Heart left ventricle (tissue), 13 donors: Measurements from ENCODE around the gene IGFBP3.

Experiments
- CTCF ChIP-seq, 12 donors: fragments of 200-600 bp; sonication (generic) in 4 of 12; IDR thresholded peaks; one replicate each; pipeline versions ENCODE4 v1.5.0 to v1.8.0; 2018 to 2022; ENCODE audit warnings: antibody characterized with exemption in 12 of 12, mild to moderate bottlenecking in 5 of 12
- POLR2A ChIP-seq, 2 donors: fragments of 450-650 bp; IDR thresholded peaks; one replicate each; pipeline ENCODE4 v1.6.1; 2017; ENCODE audit warnings: antibody characterized with exemption in 2 of 2, mild to moderate bottlenecking in 2 of 2, moderate library complexity in 2 of 2
- donor health status: ischemic (EF 13 %, LVEDD 7.1; RV severe dilation, severe dysfunction).
- donor health status: DM: no; HTN: yes; CAD: no.
- donor health status: DM: no; HTN: no; CAD: no.
- donor health status: ischemic (EF 25% LVEDD 6.9; RV normal size, moderate dysfunction).
- donor health status: ischemic (EF 25% LVEDD 5.7; RV mildly dilated, moderate dysfunction).
- donor health status: ischemic (EF 35%, LVEDD 5.7; RV mildly dilated, moderate dysfunction).
- donor health status: nonischemic (EF 11% LVEDD 7.7; RV severe dilation, severe dysfunction).
- donor health status: DM: yes; HTN: yes; CAD: no.
- donor health status: PGD.
- donor health status: ischemic (EF 29% LVEDD 5.4; RV normal size, mild dysfunction).
- donor health status: nonischemic (EF 23%, LVEDD 6.1; RV moderate dilation, normal function).

GRCh38 chr7:45891462-45892402 is 29.3 kb downstream of the IGFBP3 start:
- TF ChIP-seq CTCF (IDR thresholded peaks at IDR 0.05), result no peak
- TF ChIP-seq POLR2A (IDR thresholded peaks at IDR 0.05), result no peak
